Measurements from ENCODE around the gene CSF1R.

The CSF1R gene

GRCh38 chr5:150085950-150086715, at the start of gene CSF1R:
TSS of gene CSF1R (minus strand) at chr5:150086554. CDS start at chr5:150086427, 127 bp downstream.
- H3K4me3 ChIP-seq (ENCODE audit: low read length), result no peak within 1 kb of the TSS
- DNase-seq (ENCODE audit: low read depth), result no peak
- TF ChIP-seq CTCF (conservative IDR thresholded peaks at IDR 0.05; ENCODE audit: low read length), result no peak

GRCh38 chr5:150135557-150136304, 49.4 kb upstream of the CSF1R start:
- TF ChIP-seq CTCF (conservative IDR thresholded peaks at IDR 0.05; ENCODE audit: low read length), result no peak
- no peak overlapping the region for H3K4me3 ChIP-seq (ENCODE audit: low read length)
- DNase-seq (ENCODE audit: low read depth), result no peak

- no peak for TF ChIP-seq CTCF (conservative IDR thresholded peaks at IDR 0.05; ENCODE audit: low read length)
- no peak for DNase-seq (ENCODE audit: low read depth)
- no peak overlapping the region for H3K4me3 ChIP-seq (ENCODE audit: low read length)
Observed at GRCh38 chr5:150134198-150134588, 47.8 kb upstream of the CSF1R start.

GRCh38 chr5:150133581-150134197, 47.3 kb upstream of the CSF1R start:
- no peak overlapping the region for H3K4me3 ChIP-seq (ENCODE audit: low read length)
- no peak for DNase-seq (ENCODE audit: low read depth)
- no peak for TF ChIP-seq CTCF (conservative IDR thresholded peaks at IDR 0.05; ENCODE audit: low read length)

GRCh38 chr5:150132740-150133139, 46.4 kb upstream of the CSF1R start:
- no peak for DNase-seq (ENCODE audit: low read depth)
- H3K4me3 ChIP-seq (ENCODE audit: low read length), result no peak overlapping the region
- TF ChIP-seq CTCF (conservative IDR thresholded peaks at IDR 0.05; ENCODE audit: low read length), result no peak

- TF ChIP-seq CTCF (conservative IDR thresholded peaks at IDR 0.05; ENCODE audit: low read length), result no peak
- peak; percentile 68 for DNase-seq (ENCODE audit: low read depth)
- no peak overlapping the region for H3K4me3 ChIP-seq (ENCODE audit: low read length)
Observed at GRCh38 chr5:150131978-150132694, 45.8 kb upstream of the CSF1R start.
